ENCODE measurements around the gene WDR46. TPM values are rescaled to one million over a fixed set of nuclear protein-coding genes. Genes with fewer than 3 reads are reported as not detected.
"Not testable (repeated sequence)": the region's sequence is repeated elsewhere in the genome, so short reads cannot be mapped to it uniquely, and the experiment has no call there.

WDR46 gene
- total and polyA plus RNA-seq, 2 of the 13 experiments (the other 11 are each of a cell fraction or from before 2014, with no cell fraction given) = 47.4 to 105 TPM

DNA sequence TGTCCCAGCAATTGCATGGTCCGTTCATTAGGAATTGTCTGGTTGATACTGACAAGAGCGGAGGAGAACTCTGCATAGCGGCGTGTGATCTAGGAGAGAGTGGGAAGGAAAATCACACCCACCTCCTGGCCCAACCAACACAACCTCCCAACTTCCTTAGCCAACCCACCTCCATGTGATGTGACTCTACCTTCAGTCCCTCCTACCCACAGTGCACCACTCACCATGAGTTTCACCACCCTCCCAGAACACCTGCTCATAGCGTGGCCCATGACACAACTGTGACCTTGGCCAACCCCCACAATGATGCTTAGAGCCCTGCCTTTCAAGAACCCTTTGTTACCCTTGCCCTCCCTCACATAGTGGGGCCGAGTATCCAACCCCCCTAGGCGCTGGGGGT, 25.0 kb downstream of the WDR46 start (continued):
- TF ChIP-seq, protein P1, sequence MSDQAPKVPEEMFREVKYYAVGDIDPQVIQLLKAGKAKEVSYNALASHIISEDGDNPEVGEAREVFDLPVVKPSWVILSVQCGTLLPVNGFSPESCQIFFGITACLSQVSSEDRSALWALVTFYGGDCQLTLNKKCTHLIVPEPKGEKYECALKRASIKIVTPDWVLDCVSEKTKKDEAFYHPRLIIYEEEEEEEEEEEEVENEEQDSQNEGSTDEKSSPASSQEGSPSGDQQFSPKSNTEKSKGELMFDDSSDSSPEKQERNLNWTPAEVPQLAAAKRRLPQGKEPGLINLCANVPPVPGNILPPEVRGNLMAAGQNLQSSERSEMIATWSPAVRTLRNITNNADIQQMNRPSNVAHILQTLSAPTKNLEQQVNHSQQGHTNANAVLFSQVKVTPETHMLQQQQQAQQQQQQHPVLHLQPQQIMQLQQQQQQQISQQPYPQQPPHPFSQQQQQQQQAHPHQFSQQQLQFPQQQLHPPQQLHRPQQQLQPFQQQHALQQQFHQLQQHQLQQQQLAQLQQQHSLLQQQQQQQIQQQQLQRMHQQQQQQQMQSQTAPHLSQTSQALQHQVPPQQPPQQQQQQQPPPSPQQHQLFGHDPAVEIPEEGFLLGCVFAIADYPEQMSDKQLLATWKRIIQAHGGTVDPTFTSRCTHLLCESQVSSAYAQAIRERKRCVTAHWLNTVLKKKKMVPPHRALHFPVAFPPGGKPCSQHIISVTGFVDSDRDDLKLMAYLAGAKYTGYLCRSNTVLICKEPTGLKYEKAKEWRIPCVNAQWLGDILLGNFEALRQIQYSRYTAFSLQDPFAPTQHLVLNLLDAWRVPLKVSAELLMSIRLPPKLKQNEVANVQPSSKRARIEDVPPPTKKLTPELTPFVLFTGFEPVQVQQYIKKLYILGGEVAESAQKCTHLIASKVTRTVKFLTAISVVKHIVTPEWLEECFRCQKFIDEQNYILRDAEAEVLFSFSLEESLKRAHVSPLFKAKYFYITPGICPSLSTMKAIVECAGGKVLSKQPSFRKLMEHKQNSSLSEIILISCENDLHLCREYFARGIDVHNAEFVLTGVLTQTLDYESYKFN (CRISPR knock-in tag; conservative IDR thresholded peaks at IDR 0.05) = no peak
- no peak; the same call in 1 of the 2 replicates for TF ChIP-seq POLR2G (IDR thresholded peaks at IDR 0.05; ENCODE audit: low read depth, low read length)

DNA sequence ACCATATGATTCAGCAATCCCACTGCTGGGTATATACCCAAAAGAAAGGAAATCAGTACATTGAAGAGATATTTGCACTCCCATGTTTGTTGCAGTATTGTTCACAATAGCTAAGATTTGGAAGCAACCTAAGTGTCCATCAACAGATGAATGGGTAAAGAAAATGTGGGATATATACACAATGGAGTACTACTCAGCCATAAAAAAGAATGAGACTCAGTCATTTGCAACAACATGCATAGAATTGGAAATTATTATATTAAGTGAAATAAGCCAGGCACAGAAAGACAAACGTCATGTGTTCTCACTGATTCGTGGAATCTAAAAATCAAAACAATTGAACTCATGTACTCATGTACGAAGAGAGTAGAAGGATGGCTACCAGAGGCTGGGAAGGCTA, 26.5 kb downstream of the WDR46 start:
- 95% methylated on average over 3 of the region's 3 CpGs for WGBS (ENCODE audit: low lambda C conversion rate)
- CTCF ChIA-PET (ENCODE audit: low intra/inter-chr PET ratio, low total read pairs); in situ Hi-C loops (cut with HindIII; ENCODE audit: extremely low pct_ligation_motif_present, low pct_unique_long_range_greater_than_20kb); FAIRE-seq; H4K20me1 ChIP-seq (ENCODE audit: insufficient read depth, low read length); H3K4me2 ChIP-seq (ENCODE audit: low read depth, low read length); H3K9me3 ChIP-seq (ENCODE audit: low read length); ATAC-seq; DNase-seq (ENCODE audit: low spot score); H3K4me3 ChIP-seq (replicated peaks in 1 of 3; ENCODE audit: insufficient read depth in 1 of 3, low read depth in 2 of 3, low read length in 3 of 3); intact Hi-C loops (cut with micrococcal nuclease; ENCODE audit: unreplicated experiment); H2AFZ ChIP-seq (ENCODE audit: low read length); H3K79me2 ChIP-seq (ENCODE audit: insufficient read depth, low read length); H3K9ac ChIP-seq (ENCODE audit: insufficient read depth, low read depth, low read length); H3K27ac ChIP-seq (ENCODE audit: extremely low read length, insufficient read depth, low read length); H3K4me1 ChIP-seq (ENCODE audit: insufficient read depth, low read length); H3K27me3 ChIP-seq (ENCODE audit: control insufficient read depth in 1 of 2, insufficient read depth in 2 of 2, low read length in 2 of 2); BruUV-seq (replicated peaks): not testable (repeated sequence)
- POLR2A ChIA-PET = interaction anchor here (2.2 to 7.4 kb wide), 2 partner anchors 9 to 13 kb away, joined by 6 to 44 read pairs; partner anchors contain the start of genes RPS18 and VPS52
- peaks cover 26 to 67% of the 10 kb centered on the region in 2 experiments for H3K36me3 ChIP-seq (replicated peaks in 1 of 2; ENCODE audit: control insufficient read depth in 1 of 2, insufficient read depth in 2 of 2, low read length in 2 of 2)
